Glomerular visceral epithelial cell (primary cell): ENCODE results near the gene DRC1.

Experiments used
- DNase-seq: peaks from one replicate; pipeline ENCODE4 v3.0.0-alpha.2; 2016; ENCODE audit errors: extremely low spot score

The DRC1 gene

DNA sequence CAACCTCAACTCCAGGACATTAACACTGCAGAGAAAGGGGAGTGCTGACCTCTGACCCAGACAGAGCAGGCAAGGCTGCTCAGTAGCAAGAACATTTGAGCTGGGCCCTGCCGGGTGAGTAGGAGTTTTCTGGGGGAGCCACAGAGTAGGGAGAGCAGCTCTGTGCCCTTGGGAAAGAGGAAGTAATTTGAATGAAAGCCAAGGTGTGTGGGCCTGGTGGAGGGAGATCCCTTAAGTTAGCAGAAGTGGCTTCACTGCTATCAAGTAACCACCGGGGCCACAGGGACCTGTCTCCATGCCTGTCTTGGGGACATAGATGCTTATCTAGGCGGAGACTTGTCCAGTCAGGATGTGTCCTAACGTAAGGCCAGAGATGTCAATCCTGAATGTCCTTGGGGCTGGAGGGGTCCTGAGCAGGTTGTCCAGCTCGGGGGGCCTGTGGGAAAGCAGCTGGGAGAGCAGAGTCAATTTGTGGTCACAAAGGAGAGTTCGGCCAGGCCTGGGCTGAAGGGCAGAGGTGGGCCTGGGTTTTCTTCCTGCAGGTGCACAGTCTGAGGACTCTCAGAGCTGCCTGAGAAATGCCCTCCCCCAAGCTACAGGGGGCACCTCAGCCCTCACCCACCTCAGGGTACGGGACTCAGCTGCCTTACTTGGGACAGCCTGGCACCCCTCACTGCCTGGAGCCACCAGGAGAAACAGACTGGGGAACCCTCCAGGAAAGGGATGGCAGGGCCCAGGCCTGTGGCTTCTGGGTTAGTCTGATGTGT, 91.2 kb downstream of the DRC1 start:
- DNase-seq, result no peak

GRCh38 chr2:26493566-26493965, 91.8 kb downstream of the DRC1 start:
- DNase-seq, result no peak

DNA sequence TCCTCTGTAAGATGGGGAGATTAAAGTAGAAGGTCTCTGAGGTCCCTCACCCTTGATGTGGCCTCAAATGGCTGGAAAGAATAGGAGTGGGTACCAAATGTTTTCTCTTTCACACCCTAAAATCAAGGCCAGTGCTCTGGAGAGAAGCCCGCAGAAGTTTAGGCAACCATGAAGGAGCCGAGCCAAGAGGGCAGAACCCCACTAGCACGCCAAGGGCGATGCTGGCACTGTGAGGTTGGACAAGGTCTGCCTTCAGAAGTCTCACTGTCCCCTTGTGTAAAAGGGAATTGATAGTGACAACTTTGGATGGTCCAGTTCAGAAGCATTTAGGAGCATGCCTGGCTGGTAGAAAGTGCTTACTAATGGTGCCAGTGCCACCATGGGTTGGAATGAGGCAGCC, 92.5 kb downstream of the DRC1 start:
- DNase-seq, result no peak

DNA sequence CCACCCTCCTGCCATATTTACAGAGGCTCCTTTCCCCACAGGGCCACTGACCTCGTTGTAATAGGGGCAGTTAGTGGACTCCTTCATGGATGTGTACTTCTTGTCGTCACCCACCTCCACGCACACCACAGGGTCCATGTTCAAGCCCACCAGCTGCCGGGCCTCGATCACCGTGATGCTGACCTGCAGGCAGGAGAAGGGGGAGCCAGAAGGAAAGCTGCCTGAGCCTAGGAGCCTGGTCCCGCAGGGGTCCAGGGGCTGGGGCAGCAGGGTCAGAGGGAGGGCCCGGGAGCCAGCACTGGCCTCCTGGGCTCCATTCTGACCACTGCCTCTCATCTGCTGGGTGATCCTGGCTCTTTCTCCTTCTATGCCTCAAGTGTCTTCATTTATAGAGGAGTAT, 93.2 kb downstream of the DRC1 start:
- DNase-seq, result no peak

- DNase-seq, result peak; percentile 83
These were observed 94.1 kb downstream of the DRC1 start for GRCh38 chr2:26495705-26496297.

DNA sequence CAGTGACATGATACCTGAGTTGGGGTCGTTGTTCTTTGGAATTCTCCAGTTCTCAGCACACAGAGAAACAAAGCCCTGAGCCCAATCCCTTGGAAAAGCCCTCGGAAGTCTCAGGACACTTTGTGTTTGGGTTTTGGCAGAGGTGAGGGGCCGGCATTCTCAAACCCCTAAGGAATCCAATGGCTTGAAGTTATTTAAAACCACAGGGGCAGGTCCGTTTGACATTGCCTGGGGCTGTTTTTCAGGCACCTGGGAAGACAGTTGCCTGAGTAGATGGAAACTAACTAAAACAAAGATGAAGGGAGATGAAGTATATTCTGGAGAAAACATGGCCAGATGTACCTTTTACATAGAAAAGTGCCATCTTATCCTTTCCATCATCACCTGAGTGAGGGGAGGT, 98.7 kb downstream of the DRC1 start:
- no peak for DNase-seq

- DNase-seq, result peak; percentile 64
These were observed 101.6 kb downstream of the DRC1 start for GRCh38 chr2:26503231-26503880.

- no peak for DNase-seq
These were observed 102.3 kb downstream of the DRC1 start for GRCh38 chr2:26504002-26504401.

GRCh38 chr2:26506279-26506678, 104.6 kb downstream of the DRC1 start:
- DNase-seq, result no peak
